GM21529 (cell line): Measurements from ENCODE around the gene ZCCHC7.
"Not testable (repeated sequence)": the region's sequence is repeated elsewhere in the genome, so short reads cannot be mapped to it uniquely, and the experiment has no call there.

Experiments
- ATAC-seq: cut with Tn5 transposase; IDR thresholded peaks from one replicate; pipeline ENCODE4 v1.9.1; 2021; ENCODE audit not compliant: unreplicated experiment

The ZCCHC7 gene

GRCh38 chr9:37290940-37291485 lies 170.6 kb downstream of the ZCCHC7 start:
- ATAC-seq, result no peak

- not testable (repeated sequence) for ATAC-seq
These were observed 171.4 kb downstream of the ZCCHC7 start for GRCh38 chr9:37291612-37292238.

- no peak for ATAC-seq
These were observed 172.5 kb downstream of the ZCCHC7 start for GRCh38 chr9:37292896-37293295.

- ATAC-seq, result peak; percentile 68
These were observed 173.5 kb downstream of the ZCCHC7 start for GRCh38 chr9:37293664-37294524.

GRCh38 chr9:37295178-37295577 lies 174.8 kb downstream of the ZCCHC7 start:
- no peak for ATAC-seq

GRCh38 chr9:37295796-37296195 lies 175.4 kb downstream of the ZCCHC7 start:
- ATAC-seq, result no peak

- no peak for ATAC-seq
These were observed 177.2 kb downstream of the ZCCHC7 start for GRCh38 chr9:37297592-37297991.

- ATAC-seq, result peak; percentile 55
These were observed 180.2 kb downstream of the ZCCHC7 start for GRCh38 chr9:37300620-37301019.

- ATAC-seq, result no peak
These were observed 180.9 kb downstream of the ZCCHC7 start for GRCh38 chr9:37301042-37301853.

GRCh38 chr9:37301854-37302172 lies 181.4 kb downstream of the ZCCHC7 start:
- ATAC-seq, result no peak

GRCh38 chr9:37302277-37302676 lies 181.9 kb downstream of the ZCCHC7 start:
- ATAC-seq, result peak; percentile 84

- not testable (repeated sequence) for ATAC-seq
These were observed 182.9 kb downstream of the ZCCHC7 start for GRCh38 chr9:37303272-37303671.

GRCh38 chr9:37309136-37309535 lies 188.8 kb downstream of the ZCCHC7 start:
- ATAC-seq, result peak; percentile 59

- ATAC-seq, result no peak
These were observed 191.7 kb downstream of the ZCCHC7 start for GRCh38 chr9:37311938-37312708.

- peak; percentile 61 for ATAC-seq
These were observed 203.9 kb downstream of the ZCCHC7 start for GRCh38 chr9:37324261-37324683.

GRCh38 chr9:37324691-37325490 lies 204.5 kb downstream of the ZCCHC7 start:
- peak; percentile 26 for ATAC-seq

GRCh38 chr9:37325778-37326177 lies 205.4 kb downstream of the ZCCHC7 start:
- no peak for ATAC-seq

GRCh38 chr9:37327553-37327952 lies 207.2 kb downstream of the ZCCHC7 start:
- no peak for ATAC-seq

- ATAC-seq, result no peak
These were observed 208.3 kb downstream of the ZCCHC7 start for GRCh38 chr9:37328556-37329227.
